SU-DHL-6 (cell line): ENCODE results near the gene FSTL3.

Experiments used
- EZH2phosphoT487 ChIP-seq: fragments of 200-600 bp; sonication (generic), shearing (Covaris generic); conservative IDR thresholded peaks from 2 replicates; pipeline ENCODE4 v1.6.1; 2018; ENCODE audit warnings: mild to moderate bottlenecking, antibody characterized with exemption, low read length, moderate library complexity, mixed read lengths
- TF ChIP-seq, protein P1 (sequence below): fragments of 200-600 bp; sonication (generic); IDR thresholded peaks from one replicate; pipeline ENCODE4 v1.5.1; 2017; ENCODE audit warnings: antibody characterized with exemption, mild to moderate bottlenecking, low read length, moderate library complexity; ENCODE audit not compliant: insufficient read depth, poor library complexity, severe bottlenecking

GRCh38 chr19:709965-710571, 33.9 kb downstream of the FSTL3 start:
- TF ChIP-seq, protein P1, sequence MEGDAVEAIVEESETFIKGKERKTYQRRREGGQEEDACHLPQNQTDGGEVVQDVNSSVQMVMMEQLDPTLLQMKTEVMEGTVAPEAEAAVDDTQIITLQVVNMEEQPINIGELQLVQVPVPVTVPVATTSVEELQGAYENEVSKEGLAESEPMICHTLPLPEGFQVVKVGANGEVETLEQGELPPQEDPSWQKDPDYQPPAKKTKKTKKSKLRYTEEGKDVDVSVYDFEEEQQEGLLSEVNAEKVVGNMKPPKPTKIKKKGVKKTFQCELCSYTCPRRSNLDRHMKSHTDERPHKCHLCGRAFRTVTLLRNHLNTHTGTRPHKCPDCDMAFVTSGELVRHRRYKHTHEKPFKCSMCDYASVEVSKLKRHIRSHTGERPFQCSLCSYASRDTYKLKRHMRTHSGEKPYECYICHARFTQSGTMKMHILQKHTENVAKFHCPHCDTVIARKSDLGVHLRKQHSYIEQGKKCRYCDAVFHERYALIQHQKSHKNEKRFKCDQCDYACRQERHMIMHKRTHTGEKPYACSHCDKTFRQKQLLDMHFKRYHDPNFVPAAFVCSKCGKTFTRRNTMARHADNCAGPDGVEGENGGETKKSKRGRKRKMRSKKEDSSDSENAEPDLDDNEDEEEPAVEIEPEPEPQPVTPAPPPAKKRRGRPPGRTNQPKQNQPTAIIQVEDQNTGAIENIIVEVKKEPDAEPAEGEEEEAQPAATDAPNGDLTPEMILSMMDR: no peak
- no peak for TF ChIP-seq EZH2phosphoT487
